Endothelial cell of umbilical vein (primary cell): ENCODE measurements around the gene SCYGR1. TPM values are rescaled to one million over a fixed set of nuclear protein-coding genes. Genes with fewer than 3 reads are reported as not detected.

ENCODE experiments used
- BruUV-seq: library from RNA; stranded (reverse); fragments of 400-500 nt; replicated peaks from 2 replicates; lab custom pipeline; 2021; lab: Mats Ljungman, UMichigan
- CTCF ChIA-PET: fragments of 300-600, 350-600 bp; sonication (Branson Sonifier 250); formaldehyde crosslinking; loops from one replicate; lab custom pipeline; 2021; ENCODE audit warnings: antibody characterized with exemption, inconsistent platforms; lab: Charles Lee
- POLR2A ChIA-PET: fragments of 300-600, 350-600 bp; sonication (Branson Sonifier 250); formaldehyde crosslinking; loops from one replicate; lab custom pipeline; 2021; ENCODE audit warnings: antibody characterized with exemption, inconsistent platforms; lab: Charles Lee
- DNase-seq: peaks from one replicate; pipeline ENCODE4 v3.0.0-alpha.2; 2011; ENCODE audit warnings: low read depth, low spot score
- FAIRE-seq: peaks from 2 replicates; lab custom pipeline; 2011; peaks lifted over from hg19 to GRCh38; lab: Jason Lieb, UNC
- H2AFZ ChIP-seq: 2 replicates; pipeline ENCODE4 v1.6.0; 2012; ENCODE audit warnings: low read depth, low read length, control low read depth, inconsistent platforms
- H3K27ac ChIP-seq: 2 replicates; pipeline ENCODE4 v1.5.1; 2011; ENCODE audit warnings: low read depth, mild to moderate bottlenecking, control low read depth, low read length, moderate library complexity; ENCODE audit not compliant: insufficient read depth
- H3K27me3 ChIP-seq, 2 experiments: 2 replicates each; pipeline versions ENCODE4 v1.6.0 to v1.6.1; 2011; ENCODE audit warnings: low read length in 2 of 2, mixed read lengths in 1 of 2; ENCODE audit not compliant: control insufficient read depth in 2 of 2, insufficient read depth in 2 of 2
- H3K36me3 ChIP-seq, 2 experiments: 2 replicates in 1 of 2; 3 replicates in 1 of 2; pipeline ENCODE4 v1.5.1; 2011; ENCODE audit warnings: low read length in 2 of 2, mild to moderate bottlenecking in 1 of 2, moderate library complexity in 1 of 2; ENCODE audit not compliant: control insufficient read depth in 2 of 2, insufficient read depth in 2 of 2; ENCODE audit errors: extremely low read depth in 1 of 2
- H3K4me1 ChIP-seq: 3 replicates; pipeline ENCODE4 v1.5.1; 2011; ENCODE audit warnings: mild to moderate bottlenecking, low read length; ENCODE audit not compliant: control insufficient read depth, insufficient read depth; ENCODE audit errors: extremely low read depth
- H3K4me2 ChIP-seq: 2 replicates; pipeline ENCODE4 v1.6.1; 2011; ENCODE audit warnings: low read length, control low read depth, mixed read lengths; ENCODE audit not compliant: insufficient read depth
- H3K4me3 ChIP-seq, 3 experiments: fragments of 200-600 bp in 1 of 3; sonication (generic), shearing (Covaris generic) in 1 of 3; replicated peaks in 1 of 3; 2 replicates each; pipeline ENCODE4 v1.5.1; 2011 to 2016; ENCODE audit warnings: control low read depth in 3 of 3, low read length in 3 of 3, mild to moderate bottlenecking in 2 of 3, inconsistent platforms in 1 of 3, low read depth in 1 of 3, moderate library complexity in 1 of 3; ENCODE audit not compliant: insufficient read depth in 1 of 3
- H3K79me2 ChIP-seq: 2 replicates; pipeline ENCODE4 v1.6.0; 2012; ENCODE audit warnings: low read length, inconsistent platforms; ENCODE audit not compliant: control insufficient read depth, insufficient read depth
- H3K9ac ChIP-seq: replicated peaks from 2 replicates; pipeline ENCODE3; 2011; ENCODE audit warnings: low read length, control low read depth; ENCODE audit not compliant: insufficient read depth; ENCODE audit errors: extremely low read depth
- H3K9me1 ChIP-seq: replicated peaks from 3 replicates; pipeline ENCODE4 v1.6.0; 2011; ENCODE audit warnings: mild to moderate bottlenecking, low read length; ENCODE audit not compliant: control insufficient read depth, insufficient read depth; ENCODE audit errors: extremely low read depth
- H3K9me3 ChIP-seq: replicated peaks from 2 replicates; pipeline ENCODE4 v1.5.1; 2012; ENCODE audit warnings: low read length, inconsistent platforms; ENCODE audit not compliant: control insufficient read depth, insufficient read depth
- H4K20me1 ChIP-seq: replicated peaks from 2 replicates; pipeline ENCODE3; 2011; ENCODE audit warnings: mild to moderate bottlenecking, low read length; ENCODE audit not compliant: control insufficient read depth, insufficient read depth; ENCODE audit errors: extremely low read depth
- EZH2 ChIP-seq: IDR thresholded peaks from 2 replicates; pipeline ENCODE4 v1.6.1; 2012; ENCODE audit warnings: borderline replicate concordance, low read depth, mild to moderate bottlenecking, moderate library complexity, low read length, inconsistent platforms; ENCODE audit not compliant: severe bottlenecking
- FOS ChIP-seq: IDR thresholded peaks from 2 replicates; pipeline ENCODE4 v1.6.1; 2011; ENCODE audit warnings: mild to moderate bottlenecking, low read length, moderate library complexity, borderline replicate concordance; ENCODE audit not compliant: insufficient read depth
- GATA2 ChIP-seq: IDR thresholded peaks from 2 replicates; pipeline ENCODE4 v1.7.0; 2011; ENCODE audit warnings: low read depth, mild to moderate bottlenecking, moderate library complexity, mixed read lengths, low read length; ENCODE audit not compliant: insufficient read length, insufficient read depth
- JUN ChIP-seq: IDR thresholded peaks from 2 replicates; pipeline ENCODE4 v1.6.1; 2011; ENCODE audit warnings: borderline replicate concordance, low read depth; ENCODE audit not compliant: insufficient read length, insufficient read depth
- MYC ChIP-seq: IDR thresholded peaks from one replicate; pipeline ENCODE4 v1.6.1; 2011; ENCODE audit warnings: mild to moderate bottlenecking, low read depth, low read length
- POLR2A ChIP-seq: IDR thresholded peaks from 2 replicates; pipeline ENCODE4 v1.6.1; 2012; ENCODE audit warnings: low read depth, mild to moderate bottlenecking, control low read depth, low read length
- POLR2AphosphoS5 ChIP-seq: IDR thresholded peaks from 2 replicates; pipeline ENCODE4 v1.6.1; 2012; ENCODE audit warnings: low read depth, mild to moderate bottlenecking, control low read depth, low read length, moderate library complexity; ENCODE audit not compliant: insufficient read depth
- dilution Hi-C: fragments of 300-500 bp; cut with MboI; formaldehyde crosslinking; loops from one replicate; pipeline ENCODE4 v1.15.0; 2019; ENCODE audit warnings: low sequenced_read_pairs; ENCODE audit not compliant: extremely low pct_ligation_motif_present
- intact Hi-C: fragments of 100-400 bp; cut with micrococcal nuclease; formaldehyde crosslinking; loops from one replicate; pipeline ENCODE4 v1.10.0; 2022
- polyA plus RNA-seq, 4 experiments: library from polyadenylated mRNA; depleted of rRNA in 3 of 4; stranded (reverse) in 3 of 4; unstranded in 1 of 4; fragments of >200 nt; gene quantifications; 2 replicates each; pipeline versions ENCODE4 v1.2.1 to v1.2.3, GENCODE V29; 2011 to 2012; ENCODE audit warnings: missing spikeins in 1 of 4
- total RNA-seq: library from RNA; stranded (reverse); gene quantifications from 2 replicates; pipeline ENCODE4 v1.2.3, GENCODE V29; 2021
- TF ChIP-seq, protein P1 (sequence below), 2 donors: IDR thresholded peaks; 1 replicate in 1 of 2; 2 replicates in 1 of 2; pipeline ENCODE4 v1.5.1; 2011; ENCODE audit warnings: low read length in 2 of 2, mild to moderate bottlenecking in 2 of 2, moderate library complexity in 2 of 2, control low read depth in 1 of 2, inconsistent platforms in 1 of 2, low read depth in 1 of 2; ENCODE audit not compliant: insufficient read depth in 1 of 2; ENCODE audit errors: extremely low read depth in 1 of 2
- TF ChIP-seq, protein P2 (sequence below): IDR thresholded peaks from 2 replicates; pipeline ENCODE4 v1.6.1; 2011; ENCODE audit not compliant: insufficient read depth, insufficient read length

The SCYGR1 gene
- total and polyA plus RNA-seq, 2 donors (not counting 3 experiments of a cell fraction or from before 2014, with no cell fraction given), result not detected

DNA sequence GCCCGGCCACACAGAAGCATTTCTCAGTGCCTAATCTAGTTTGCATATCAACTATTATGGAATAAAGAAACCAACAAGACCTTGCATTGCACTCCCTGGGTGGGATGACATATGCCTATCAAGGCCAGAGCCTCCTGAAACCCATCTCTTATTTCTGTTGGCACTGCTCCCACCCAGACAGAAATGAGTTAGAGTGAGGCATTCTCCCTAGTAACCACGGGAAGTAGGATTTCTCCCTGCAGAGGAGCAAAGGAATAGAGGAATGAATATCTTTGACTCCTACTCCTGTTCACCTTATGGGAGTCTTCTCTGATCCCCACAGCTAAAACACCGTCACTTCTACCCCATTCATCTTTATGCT lies 24.2 kb upstream of the SCYGR1 start:
- H3K4me1 ChIP-seq, result peaks cover 9% of the 10 kb centered on the region
- TF ChIP-seq FOS (no peak), GATA2 (no peak), JUN (no peak), EZH2 (no peak), POLR2A (no peak), POLR2AphosphoS5 (no peak), MYC (no peak)
- TF ChIP-seq, protein P1, sequence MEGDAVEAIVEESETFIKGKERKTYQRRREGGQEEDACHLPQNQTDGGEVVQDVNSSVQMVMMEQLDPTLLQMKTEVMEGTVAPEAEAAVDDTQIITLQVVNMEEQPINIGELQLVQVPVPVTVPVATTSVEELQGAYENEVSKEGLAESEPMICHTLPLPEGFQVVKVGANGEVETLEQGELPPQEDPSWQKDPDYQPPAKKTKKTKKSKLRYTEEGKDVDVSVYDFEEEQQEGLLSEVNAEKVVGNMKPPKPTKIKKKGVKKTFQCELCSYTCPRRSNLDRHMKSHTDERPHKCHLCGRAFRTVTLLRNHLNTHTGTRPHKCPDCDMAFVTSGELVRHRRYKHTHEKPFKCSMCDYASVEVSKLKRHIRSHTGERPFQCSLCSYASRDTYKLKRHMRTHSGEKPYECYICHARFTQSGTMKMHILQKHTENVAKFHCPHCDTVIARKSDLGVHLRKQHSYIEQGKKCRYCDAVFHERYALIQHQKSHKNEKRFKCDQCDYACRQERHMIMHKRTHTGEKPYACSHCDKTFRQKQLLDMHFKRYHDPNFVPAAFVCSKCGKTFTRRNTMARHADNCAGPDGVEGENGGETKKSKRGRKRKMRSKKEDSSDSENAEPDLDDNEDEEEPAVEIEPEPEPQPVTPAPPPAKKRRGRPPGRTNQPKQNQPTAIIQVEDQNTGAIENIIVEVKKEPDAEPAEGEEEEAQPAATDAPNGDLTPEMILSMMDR (IDR thresholded peaks at IDR 0.05; ENCODE audit: extremely low read depth in 1 of 2, insufficient read depth in 1 of 2, low read depth in 1 of 2, low read length in 2 of 2), result no peak
- TF ChIP-seq, protein P2, sequence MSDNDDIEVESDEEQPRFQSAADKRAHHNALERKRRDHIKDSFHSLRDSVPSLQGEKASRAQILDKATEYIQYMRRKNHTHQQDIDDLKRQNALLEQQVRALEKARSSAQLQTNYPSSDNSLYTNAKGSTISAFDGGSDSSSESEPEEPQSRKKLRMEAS, result no peak
- H3K9ac ChIP-seq, result no peak overlapping the region
- no peaks in the 10 kb centered on the region for H3K9me1 ChIP-seq
- H4K20me1 ChIP-seq, result no peaks in the 10 kb centered on the region
- FAIRE-seq (no peak), DNase-seq (no peak)
- no peak overlapping the region for H3K27ac ChIP-seq
- dilution Hi-C loops (no loop called here), intact Hi-C loops (no loop called here)
- ChIA-PET CTCF (no interaction called here), POLR2A (no interaction called here)
- H3K9me3 ChIP-seq, result no peaks in the 10 kb centered on the region
- H3K4me2 ChIP-seq, result no peak overlapping the region
- BruUV-seq, result no TSS peak
- H3K4me3 ChIP-seq, result no peak overlapping the region
- no peaks in the 10 kb centered on the region for H3K27me3 ChIP-seq
- no peaks in the 10 kb centered on the region for H3K79me2 ChIP-seq
- H3K36me3 ChIP-seq, result no peaks in the 10 kb centered on the region
- H2AFZ ChIP-seq, result no peak overlapping the region
